ENCODE data around the gene FBXO9.

- no peak for TF ChIP-seq CTCF (IDR thresholded peaks at IDR 0.05; ENCODE audit: insufficient read depth, low read depth, low read length)
- TF ChIP-seq EZH2 (IDR thresholded peaks at IDR 0.05; ENCODE audit: insufficient read depth, low read length): no peak
These were observed 79.6 kb downstream of the FBXO9 start for GRCh38 chr6:53144802-53145201.
